Endodermal cell (in vitro differentiated cells): ENCODE results near the gene MEX3C. TPM values are rescaled to one million over a fixed set of nuclear protein-coding genes. Genes with fewer than 3 reads are reported as not detected.

Source experiments
- DNase-seq: peaks from one replicate; pipeline ENCODE4 v3.0.0-alpha.2; 2017
- H3K27ac ChIP-seq: 2 replicates; pipeline ENCODE4 v1.5.1; 2013; ENCODE audit warnings: mild to moderate bottlenecking, low read depth, low read length, moderate library complexity
- H3K27me3 ChIP-seq: 2 replicates; pipeline ENCODE4 v1.6.1; 2013; ENCODE audit warnings: mild to moderate bottlenecking, low read length, moderate library complexity; ENCODE audit not compliant: insufficient read depth, control insufficient read depth, poor library complexity, severe bottlenecking
- H3K36me3 ChIP-seq: 2 replicates; pipeline ENCODE4 v1.7.0; 2013; ENCODE audit warnings: mild to moderate bottlenecking, low read length, moderate library complexity; ENCODE audit not compliant: control insufficient read depth, insufficient read depth
- H3K4me1 ChIP-seq: one replicate; pipeline ENCODE4 v1.7.0; 2013; ENCODE audit warnings: low read length; ENCODE audit not compliant: control insufficient read depth, insufficient read depth
- H3K4me3 ChIP-seq: 2 replicates; pipeline ENCODE4 v1.5.1; 2013; ENCODE audit warnings: mild to moderate bottlenecking, low read length, moderate library complexity
- H3K9ac ChIP-seq: 2 replicates; pipeline ENCODE4 v1.6.1; 2013; ENCODE audit warnings: mild to moderate bottlenecking, low read length, moderate library complexity; ENCODE audit not compliant: poor library complexity, severe bottlenecking; ENCODE audit errors: extremely low read depth
- H3K9me3 ChIP-seq: 2 replicates; pipeline ENCODE4 v1.6.1; 2013; ENCODE audit warnings: mild to moderate bottlenecking, low read length, moderate library complexity; ENCODE audit not compliant: control insufficient read depth
- H3K27ac Mint-ChIP-seq: 2 replicates; pipeline ENCODE4 v1.8.0; 2020; ENCODE audit warnings: mixed read lengths
- H3K27me3 Mint-ChIP-seq: 2 replicates; pipeline ENCODE4 v1.8.0; 2021; ENCODE audit warnings: mild to moderate bottlenecking, mixed read lengths; ENCODE audit not compliant: insufficient read depth
- H3K36me3 Mint-ChIP-seq: 2 replicates; pipeline ENCODE4 v1.8.0; 2020; ENCODE audit warnings: low read depth, mixed read lengths
- H3K4me1 Mint-ChIP-seq: 2 replicates; pipeline ENCODE4 v1.8.0; 2020; ENCODE audit warnings: mixed read lengths
- H3K4me3 Mint-ChIP-seq: 2 replicates; pipeline ENCODE4 v1.8.0; 2020; ENCODE audit warnings: mild to moderate bottlenecking, moderate library complexity, mixed read lengths
- H3K9me3 Mint-ChIP-seq: 2 replicates; pipeline ENCODE4 v1.8.0; 2020; ENCODE audit warnings: mild to moderate bottlenecking, mixed read lengths
- WGBS, 2 experiments: methylation state at CpG; one replicate each; pipeline versions ENCODE4 v1.1.5 to v1.1.7; 2013; ENCODE audit warnings: missing lambda C conversion rate in 2 of 2, mixed read lengths in 1 of 2; ENCODE audit not compliant: insufficient coverage in 1 of 2, insufficient read length in 1 of 2; 5-methylcytosine and 5-hydroxymethylcytosine counted together
- total RNA-seq, 2 donors: library from RNA; stranded (reverse); fragmentation: NEBNext Ultra II Directional in 1 of 2; extraction: Animal tissue kit (Norgen Biotek cat#: 25700) in 1 of 2; gene quantifications; 2 replicates in 1 of 2; 3 replicates in 1 of 2; pipeline ENCODE4 v1.2.1, GENCODE V29; 2021
- TF ChIP-seq, protein P1 (sequence below): fragments of 200-600 bp; sonication (generic); conservative IDR thresholded peaks from 2 replicates; pipeline ENCODE4 v1.5.0; 2021; ENCODE audit warnings: antibody characterized with exemption, mild to moderate bottlenecking

The MEX3C gene
- total RNA-seq, 2 donors from 2014 or later: 60.1 to 68.4 TPM

GRCh38 chr18:51154431-51155063, 42.9 kb downstream of the MEX3C start:
- H3K36me3 Mint-ChIP-seq: no peaks in the 10 kb centered on the region
- H3K4me1 Mint-ChIP-seq: peaks cover 12% of the 10 kb centered on the region
- Histone ChIP-seq H3K36me3 (no peaks in the 10 kb centered on the region), H3K4me3 (no peak overlapping the region), H3K9ac (no peak overlapping the region), H3K27ac (no peak overlapping the region), H3K4me1 (peaks cover 2% of the 10 kb centered on the region), H3K27me3 (no peaks in the 10 kb centered on the region), H3K9me3 (no peaks in the 10 kb centered on the region)
- H3K9me3 Mint-ChIP-seq: peaks cover 5% of the 10 kb centered on the region
- DNase-seq: no peak
- WGBS, 2 experiments: 87 to 95% methylated on average over 3 to 6 of the region's 8 CpGs
- no peak overlapping the region for H3K27ac Mint-ChIP-seq
- H3K4me3 Mint-ChIP-seq: no peak overlapping the region
- TF ChIP-seq, protein P1, sequence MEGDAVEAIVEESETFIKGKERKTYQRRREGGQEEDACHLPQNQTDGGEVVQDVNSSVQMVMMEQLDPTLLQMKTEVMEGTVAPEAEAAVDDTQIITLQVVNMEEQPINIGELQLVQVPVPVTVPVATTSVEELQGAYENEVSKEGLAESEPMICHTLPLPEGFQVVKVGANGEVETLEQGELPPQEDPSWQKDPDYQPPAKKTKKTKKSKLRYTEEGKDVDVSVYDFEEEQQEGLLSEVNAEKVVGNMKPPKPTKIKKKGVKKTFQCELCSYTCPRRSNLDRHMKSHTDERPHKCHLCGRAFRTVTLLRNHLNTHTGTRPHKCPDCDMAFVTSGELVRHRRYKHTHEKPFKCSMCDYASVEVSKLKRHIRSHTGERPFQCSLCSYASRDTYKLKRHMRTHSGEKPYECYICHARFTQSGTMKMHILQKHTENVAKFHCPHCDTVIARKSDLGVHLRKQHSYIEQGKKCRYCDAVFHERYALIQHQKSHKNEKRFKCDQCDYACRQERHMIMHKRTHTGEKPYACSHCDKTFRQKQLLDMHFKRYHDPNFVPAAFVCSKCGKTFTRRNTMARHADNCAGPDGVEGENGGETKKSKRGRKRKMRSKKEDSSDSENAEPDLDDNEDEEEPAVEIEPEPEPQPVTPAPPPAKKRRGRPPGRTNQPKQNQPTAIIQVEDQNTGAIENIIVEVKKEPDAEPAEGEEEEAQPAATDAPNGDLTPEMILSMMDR: no peak
- no peaks in the 10 kb centered on the region for H3K27me3 Mint-ChIP-seq

DNA sequence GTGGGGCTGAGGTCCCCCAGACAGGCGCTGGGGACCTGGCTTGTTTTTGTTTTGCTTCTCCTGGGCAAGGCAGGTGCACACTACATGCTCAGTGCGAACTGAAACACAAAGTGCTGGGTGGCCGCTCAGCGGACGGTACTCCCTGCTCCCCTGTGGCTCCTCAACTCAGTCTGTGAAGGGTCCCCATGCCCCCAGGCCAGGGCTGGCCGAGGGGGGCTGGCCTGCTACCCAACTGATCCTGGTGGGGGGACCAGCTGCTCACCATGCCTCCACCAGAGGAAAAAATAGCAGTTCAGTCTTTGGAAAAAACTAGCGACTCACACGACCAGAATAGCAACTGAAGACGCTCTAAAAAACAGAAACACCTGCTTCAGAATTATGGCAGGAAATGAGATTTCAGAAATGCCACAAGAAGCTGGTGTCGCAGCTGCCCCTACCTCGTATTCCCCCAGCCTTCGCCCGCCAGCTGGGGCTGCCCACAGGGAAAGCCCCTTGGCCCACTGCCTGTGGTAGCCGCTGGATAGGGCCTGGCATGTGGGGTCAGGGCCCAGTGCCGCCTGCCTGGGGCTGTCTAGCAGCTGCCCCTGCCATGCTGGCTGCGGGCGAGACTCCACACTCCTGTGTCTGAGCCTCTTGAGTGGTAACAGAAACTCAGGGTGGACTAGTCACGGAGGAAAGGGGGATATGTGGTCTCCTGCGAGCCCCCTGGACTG, 43.7 kb downstream of the MEX3C start:
- peaks cover 5% of the 10 kb centered on the region for H3K9me3 Mint-ChIP-seq
- Histone ChIP-seq H3K27ac (no peak overlapping the region), H3K4me3 (no peak overlapping the region), H3K36me3 (no peaks in the 10 kb centered on the region), H3K9me3 (no peaks in the 10 kb centered on the region), H3K27me3 (no peaks in the 10 kb centered on the region), H3K9ac (no peak overlapping the region), H3K4me1 (peaks cover 2% of the 10 kb centered on the region)
- H3K4me3 Mint-ChIP-seq: no peak overlapping the region
- WGBS, 2 experiments: 92% methylated on average over 15 to 19 of the region's 19 CpGs
- no peaks in the 10 kb centered on the region for H3K36me3 Mint-ChIP-seq
- no peak overlapping the region for H3K27ac Mint-ChIP-seq
- no peak for DNase-seq
- peaks cover 12% of the 10 kb centered on the region for H3K4me1 Mint-ChIP-seq
- TF ChIP-seq, protein P1: no peak
- no peaks in the 10 kb centered on the region for H3K27me3 Mint-ChIP-seq

DNA sequence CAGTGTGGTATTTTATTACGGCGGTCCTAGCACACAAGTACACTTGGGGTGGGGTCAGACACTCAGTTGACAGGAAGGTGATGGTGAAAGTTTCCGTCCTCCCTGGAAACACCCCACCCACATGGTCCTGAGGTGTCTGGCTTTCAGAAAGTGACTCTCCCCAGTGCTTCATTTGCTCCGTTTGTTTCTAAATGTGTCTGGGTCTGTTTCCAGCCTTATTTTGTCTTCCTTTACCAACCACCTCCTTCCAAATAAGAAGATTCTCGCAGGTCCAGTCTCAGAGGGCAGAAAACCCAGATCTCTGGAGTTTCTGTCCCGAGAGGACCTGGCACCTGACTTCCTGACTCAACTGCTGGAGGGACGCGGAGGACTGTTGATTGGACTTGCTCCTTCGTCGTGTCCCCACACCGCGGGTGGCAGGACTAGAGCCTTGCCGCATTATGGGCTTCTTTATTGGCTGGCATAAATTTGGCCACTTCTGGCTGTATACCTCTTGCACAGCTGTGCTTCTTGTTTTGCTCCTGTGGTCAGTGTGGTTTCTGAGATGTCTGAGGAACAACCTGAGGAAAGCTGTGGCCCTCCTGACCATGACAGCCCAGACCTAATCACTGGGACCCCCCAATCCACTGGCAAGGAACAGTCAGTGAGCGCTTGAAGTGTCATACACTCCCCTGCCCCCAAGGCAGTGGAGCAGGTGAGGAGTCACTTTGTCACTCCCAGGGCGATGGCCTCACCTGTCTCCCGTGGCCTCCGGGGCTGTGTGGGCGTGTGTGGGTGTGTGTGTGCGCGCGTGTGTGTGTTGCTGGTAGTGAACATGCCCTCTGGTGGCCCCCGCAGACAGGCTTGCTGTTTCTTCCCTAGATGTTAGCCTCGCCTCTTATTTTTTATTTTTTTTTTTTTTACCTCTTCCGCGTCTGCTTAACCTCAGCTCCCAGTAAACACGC, 45.6 kb downstream of the MEX3C start:
- peak overlapping the region; percentile 76 for H3K27ac Mint-ChIP-seq

More for the DNA sequence above, 45.6 kb downstream of the MEX3C start:
- no peak overlapping the region for H3K9ac ChIP-seq
- H3K4me1 Mint-ChIP-seq: peaks cover 12% of the 10 kb centered on the region
- peaks cover 2% of the 10 kb centered on the region for H3K4me1 ChIP-seq
- TF ChIP-seq, protein P1: peak; percentile 39
- H3K9me3 Mint-ChIP-seq: peaks cover 5% of the 10 kb centered on the region
- no peaks in the 10 kb centered on the region for H3K36me3 ChIP-seq
- DNase-seq: no peak
- H3K4me3 Mint-ChIP-seq: no peak overlapping the region
- no peak overlapping the region for H3K4me3 ChIP-seq
- H3K27me3 Mint-ChIP-seq: no peaks in the 10 kb centered on the region
- H3K27me3 ChIP-seq: no peaks in the 10 kb centered on the region
- H3K27ac ChIP-seq: no peak overlapping the region
- H3K9me3 ChIP-seq: no peaks in the 10 kb centered on the region
- WGBS, 2 experiments: 90 to 98% methylated on average over 9 to 26 of the region's 26 CpGs
- no peaks in the 10 kb centered on the region for H3K36me3 Mint-ChIP-seq
